GM19372 (cell line): ENCODE data around the gene LAMC3.

ENCODE experiments used
- ATAC-seq: cut with Tn5 transposase; IDR thresholded peaks from one replicate; pipeline ENCODE4 v1.9.1; 2021; ENCODE audit warnings: mild to moderate bottlenecking, low read depth, moderate library complexity; ENCODE audit not compliant: unreplicated experiment

Gene LAMC3

DNA sequence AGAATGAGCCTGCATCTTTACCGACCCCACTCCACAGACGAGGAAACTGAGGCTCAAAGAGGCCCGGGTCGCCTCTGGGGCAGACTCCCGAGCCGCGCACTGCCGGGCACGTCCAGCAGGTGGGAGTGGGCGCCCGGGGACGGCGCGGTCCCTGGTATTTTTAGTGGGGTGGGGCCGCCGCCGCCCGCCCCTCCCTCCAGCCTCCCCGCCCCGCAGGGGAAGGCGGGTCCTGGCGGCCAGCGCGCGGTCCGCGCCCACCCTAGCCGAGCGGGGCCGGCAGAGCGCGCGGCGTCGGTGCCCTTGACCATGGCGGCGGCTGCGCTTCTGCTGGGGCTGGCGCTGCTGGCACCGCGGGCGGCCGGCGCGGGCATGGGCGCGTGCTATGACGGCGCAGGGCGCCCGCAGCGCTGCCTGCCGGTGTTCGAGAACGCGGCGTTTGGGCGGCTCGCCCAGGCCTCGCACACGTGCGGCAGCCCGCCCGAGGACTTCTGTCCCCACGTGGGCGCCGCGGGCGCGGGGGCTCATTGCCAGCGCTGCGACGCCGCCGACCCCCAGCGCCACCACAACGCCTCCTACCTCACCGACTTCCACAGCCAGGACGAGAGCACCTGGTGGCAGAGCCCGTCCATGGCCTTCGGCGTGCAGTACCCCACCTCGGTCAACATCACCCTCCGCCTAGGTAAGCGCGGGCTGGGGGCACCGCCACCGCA, at the start of gene LAMC3:
Gene LAMC3 (plus strand): TSS at position 266 of the 710 bp plus-strand sequence. CDS start 41 bp downstream, at position 307.
- ATAC-seq: no peak

- ATAC-seq: no peak
These were observed 49.1 kb upstream of the LAMC3 start for GRCh38 chr9:130959809-130960334.

GRCh38 chr9:130960522-130961378, 48.2 kb upstream of the LAMC3 start:
- ATAC-seq: no peak

DNA sequence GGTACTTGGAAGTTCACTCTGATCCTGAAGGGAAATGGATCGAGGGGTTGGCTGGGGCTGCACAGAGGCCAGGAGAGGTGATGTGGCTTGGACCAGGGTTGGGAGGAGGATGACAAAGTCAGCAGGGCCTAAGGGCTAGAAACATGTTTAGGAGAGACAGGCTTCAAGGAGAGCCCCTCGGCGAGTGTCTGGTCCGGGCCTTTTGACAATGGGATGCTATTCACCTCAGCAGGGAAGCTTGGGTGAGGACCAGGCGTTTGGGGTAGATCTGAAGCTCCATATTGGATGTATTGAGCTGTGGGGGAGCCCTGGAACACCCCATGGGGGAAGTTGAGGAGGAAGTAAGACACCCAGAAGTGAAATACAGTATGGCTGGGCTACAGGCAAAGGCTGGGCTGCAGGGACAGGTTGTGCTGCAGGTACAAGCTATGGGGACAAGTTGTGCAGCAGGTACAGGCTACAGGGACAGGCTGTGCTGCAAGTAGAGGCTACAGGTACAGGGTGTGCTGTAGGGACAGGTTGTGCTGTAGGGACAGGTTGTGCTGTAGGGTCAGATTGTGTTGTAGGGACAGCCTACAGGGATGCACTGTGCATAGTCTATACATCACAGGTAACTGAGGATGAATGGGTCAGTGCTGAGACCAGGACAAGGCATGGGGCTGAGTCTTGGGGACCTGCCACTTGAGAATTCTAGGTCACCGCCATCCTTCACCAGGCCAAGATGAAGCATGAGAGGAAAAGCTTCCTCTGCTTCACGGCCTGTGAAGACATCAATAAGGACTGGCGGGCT, 47.3 kb upstream of the LAMC3 start:
- ATAC-seq: no peak

- ATAC-seq: no peak
These were observed 46.3 kb upstream of the LAMC3 start for GRCh38 chr9:130962418-130963316.

- ATAC-seq: no peak
These were observed 45.6 kb upstream of the LAMC3 start for GRCh38 chr9:130963337-130963908.

- ATAC-seq: no peak
These were observed 45.1 kb upstream of the LAMC3 start for GRCh38 chr9:130963916-130964315.

DNA sequence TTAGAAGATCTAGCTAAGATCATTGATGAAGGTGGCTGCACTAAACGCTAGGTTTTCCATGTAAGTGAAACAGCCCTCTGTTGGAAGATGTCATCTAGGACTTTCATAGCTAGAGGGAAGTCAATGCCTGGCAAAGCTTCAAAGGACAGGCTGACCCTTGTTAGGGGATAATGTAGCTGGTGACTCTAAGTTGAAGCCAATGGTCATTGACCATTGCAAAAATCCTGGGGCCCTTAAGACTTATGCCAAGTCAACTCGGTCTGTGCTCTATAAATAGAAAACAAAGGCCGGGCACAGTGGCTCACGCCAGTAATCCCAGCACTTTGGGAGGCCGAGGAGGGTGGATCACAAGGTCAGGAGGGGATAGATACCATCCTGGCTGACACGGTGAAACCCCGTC, 43.3 kb upstream of the LAMC3 start:
- no peak for ATAC-seq

DNA sequence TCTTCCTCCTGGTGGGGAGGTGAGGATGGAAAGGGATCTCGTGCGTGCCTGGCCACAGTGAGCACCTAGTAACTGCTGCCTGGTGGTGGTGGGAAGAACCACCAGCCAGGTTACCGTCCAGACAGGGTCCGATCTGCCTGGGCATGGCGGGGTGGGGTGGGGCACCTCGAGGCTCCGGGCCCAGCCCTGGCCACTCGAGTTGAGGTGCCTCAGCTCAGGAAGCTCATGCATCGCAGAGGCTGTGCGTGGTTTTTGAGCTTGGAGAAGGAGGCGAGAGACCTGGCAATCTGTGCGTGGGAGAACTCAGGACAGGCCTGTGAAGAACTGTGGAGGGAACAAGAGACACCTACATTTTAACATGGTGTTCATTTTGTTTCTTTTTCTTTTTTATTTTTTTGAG, 38.9 kb upstream of the LAMC3 start:
- no peak for ATAC-seq

DNA sequence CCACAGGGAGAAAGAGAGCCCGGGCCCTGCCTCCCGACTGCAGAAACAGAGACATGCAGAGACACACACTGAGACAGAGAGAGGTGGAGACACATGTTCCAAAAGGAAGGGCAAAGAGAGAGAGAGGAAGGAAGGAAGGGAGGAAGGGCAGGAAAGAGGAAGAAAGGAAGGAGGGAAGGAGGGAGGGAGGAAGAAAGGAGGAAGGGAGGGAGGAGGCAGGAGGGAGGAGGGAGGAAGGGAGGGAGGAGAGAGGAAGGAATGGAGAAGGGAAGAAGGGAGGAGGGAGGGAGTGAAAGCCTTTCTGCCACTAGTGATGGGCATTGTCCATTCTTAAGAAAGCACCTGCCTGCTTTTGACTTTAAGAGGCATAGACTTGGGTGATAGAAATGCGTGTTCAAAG, 38.1 kb upstream of the LAMC3 start:
- no peak for ATAC-seq

DNA sequence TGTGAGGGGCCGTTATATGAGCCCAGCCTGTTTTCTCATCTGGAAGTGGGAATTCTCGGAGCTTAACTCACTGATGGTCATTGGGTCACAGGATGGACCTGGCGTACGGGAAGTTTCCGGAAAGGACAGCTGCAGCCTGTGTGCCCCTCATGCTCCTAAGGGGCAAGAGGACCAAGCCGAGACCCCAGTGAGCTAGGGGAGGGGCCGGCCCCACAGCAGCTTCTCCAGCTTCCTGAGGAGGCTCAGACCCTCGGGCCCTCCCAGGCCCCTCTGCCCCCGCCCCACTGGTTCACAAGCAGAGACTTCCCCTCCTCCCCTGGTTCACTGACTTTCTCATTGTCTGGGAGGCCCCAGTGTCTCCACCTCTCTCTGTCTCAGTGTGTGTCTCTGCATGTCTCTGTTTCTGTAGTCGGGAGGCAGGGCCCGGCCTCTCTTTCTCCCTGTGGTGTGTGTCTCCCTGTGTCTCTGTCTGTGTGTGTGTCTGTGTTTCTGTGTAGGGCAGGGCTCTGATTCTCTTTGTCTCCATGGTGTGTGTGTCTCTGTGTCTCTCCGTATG, 37.6 kb upstream of the LAMC3 start:
- no peak for ATAC-seq

DNA sequence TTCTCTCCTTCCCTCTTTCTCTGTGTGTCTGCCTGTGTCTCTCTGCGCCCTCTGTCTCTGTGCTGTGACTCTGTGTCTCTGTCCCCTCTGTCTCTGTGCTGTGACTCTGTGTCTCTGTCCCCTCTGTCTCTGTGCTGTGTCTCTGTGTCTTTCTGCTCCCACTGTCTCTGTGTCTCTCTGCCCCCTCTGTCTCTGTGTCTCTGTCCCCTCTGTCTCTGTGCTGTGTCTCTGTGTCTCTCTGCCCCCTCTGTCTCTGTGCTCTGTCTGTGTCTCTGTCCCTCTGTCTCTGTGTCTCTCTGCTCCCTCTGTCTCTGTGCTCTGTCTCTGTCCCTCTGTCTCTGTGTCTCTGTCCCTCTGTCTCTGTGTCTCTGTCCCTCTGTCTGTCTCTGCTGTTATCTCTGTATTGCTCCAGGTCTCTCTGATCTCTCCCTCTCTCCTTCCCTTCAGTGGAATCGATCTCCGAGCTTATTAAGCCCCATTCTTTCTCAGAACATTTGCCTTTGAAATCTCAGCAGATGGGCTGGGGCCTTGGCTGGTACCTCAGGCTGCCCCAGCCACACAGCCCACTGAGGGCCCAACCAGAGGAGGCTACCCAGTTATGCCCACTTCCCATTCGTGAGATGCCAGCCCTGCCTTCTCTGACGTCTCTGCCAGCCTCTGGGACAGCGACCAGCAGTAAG, 36.6 kb upstream of the LAMC3 start:
- ATAC-seq: no peak

GRCh38 chr9:130972957-130973685, 35.9 kb upstream of the LAMC3 start:
- no peak for ATAC-seq

- ATAC-seq: no peak
These were observed 35.2 kb upstream of the LAMC3 start for GRCh38 chr9:130973686-130974281.

- ATAC-seq: no peak
These were observed 34.3 kb upstream of the LAMC3 start for GRCh38 chr9:130974697-130975096.

GRCh38 chr9:130975156-130975555, 33.8 kb upstream of the LAMC3 start:
- ATAC-seq: no peak
